HG02970 (cell line): ENCODE measurements around the gene CHMP1B.
"Not testable (repeated sequence)": the region's sequence is repeated elsewhere in the genome, so short reads cannot be mapped to it uniquely, and the experiment has no call there.

Experiments
- ATAC-seq: cut with Tn5 transposase; IDR thresholded peaks from one replicate; pipeline ENCODE4 v1.9.1; 2021; ENCODE audit warnings: mild to moderate bottlenecking, moderate library complexity, moderate number of reproducible peaks; ENCODE audit not compliant: unreplicated experiment, low FRiP score

CHMP1B gene

GRCh38 chr18:11834772-11835171 lies 16.4 kb upstream of the CHMP1B start:
- ATAC-seq, result no peak

GRCh38 chr18:11839556-11839955 lies 11.7 kb upstream of the CHMP1B start:
- no peak for ATAC-seq

GRCh38 chr18:11840493-11840892 lies 10.7 kb upstream of the CHMP1B start:
- ATAC-seq, result no peak

GRCh38 chr18:11842562-11842961 lies 8.7 kb upstream of the CHMP1B start:
- ATAC-seq, result no peak

- ATAC-seq, result no peak
These were observed 6.8 kb upstream of the CHMP1B start for GRCh38 chr18:11844436-11844835.

- no peak for ATAC-seq
These were observed 5.6 kb upstream of the CHMP1B start for GRCh38 chr18:11845654-11846053.

GRCh38 chr18:11847811-11848210 lies 3.4 kb upstream of the CHMP1B start:
- ATAC-seq, result no peak

- ATAC-seq, result no peak
These were observed 1.9 kb upstream of the CHMP1B start for GRCh38 chr18:11849279-11849678.

- ATAC-seq, result no peak
These were observed 1.2 kb upstream of the CHMP1B start for GRCh38 chr18:11849841-11850634.

GRCh38 chr18:11850821-11851145 lies 430 bp upstream of the CHMP1B start:
- peak; percentile 36 for ATAC-seq

GRCh38 chr18:11851806-11852337 lies 659 bp downstream of the CHMP1B start:
- ATAC-seq, result no peak

- ATAC-seq, result not testable (repeated sequence)
These were observed 3.3 kb downstream of the CHMP1B start for GRCh38 chr18:11854554-11854953.

- ATAC-seq, result no peak
These were observed 6.1 kb downstream of the CHMP1B start for GRCh38 chr18:11857177-11857887.

- ATAC-seq, result no peak
These were observed 8.1 kb downstream of the CHMP1B start for GRCh38 chr18:11859282-11859830.

- ATAC-seq, result no peak
These were observed 8.7 kb downstream of the CHMP1B start for GRCh38 chr18:11859903-11860407.

GRCh38 chr18:11860594-11861450 lies 9.6 kb downstream of the CHMP1B start:
- ATAC-seq, result no peak

GRCh38 chr18:11861583-11862288 lies 10.5 kb downstream of the CHMP1B start:
- ATAC-seq, result no peak

GRCh38 chr18:11862468-11863137 lies 11.4 kb downstream of the CHMP1B start:
- ATAC-seq, result no peak

- no peak for ATAC-seq
These were observed 13.3 kb downstream of the CHMP1B start for GRCh38 chr18:11864471-11864870.
